ENCODE measurements around the gene LTV1.
"Not testable (repeated sequence)": the region's sequence is repeated elsewhere in the genome, so short reads cannot be mapped to it uniquely, and the experiment has no call there.

DNA sequence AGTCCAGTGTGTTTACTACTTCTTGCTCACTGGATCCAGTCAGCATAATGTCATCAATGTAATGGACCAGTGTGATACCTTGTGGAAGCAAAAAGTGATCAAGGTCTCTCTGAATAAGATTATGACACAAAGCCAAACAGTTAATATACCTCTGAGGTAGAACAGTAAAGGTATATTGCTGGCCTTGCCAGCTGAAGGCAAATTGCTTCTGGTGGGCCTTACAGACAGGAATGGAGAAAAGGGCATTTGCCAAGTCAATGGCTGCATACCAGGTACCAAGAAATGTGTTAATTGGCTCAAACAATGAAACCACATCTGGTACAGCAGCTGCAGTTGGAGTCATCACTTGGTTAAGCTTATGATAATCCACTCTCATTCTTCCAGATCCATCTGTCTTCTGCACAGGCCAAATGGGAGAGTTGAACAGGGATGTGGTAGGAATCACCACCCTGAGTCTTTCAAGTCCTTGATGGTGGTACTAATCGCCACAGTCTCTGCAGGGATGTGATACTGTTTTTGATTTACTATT is 28.1 kb downstream of the LTV1 start:
- TF ChIP-seq EZH2 (IDR thresholded peaks at IDR 0.05; ENCODE audit: low read length, unreplicated experiment), result not testable (repeated sequence)
- TF ChIP-seq, protein P1, sequence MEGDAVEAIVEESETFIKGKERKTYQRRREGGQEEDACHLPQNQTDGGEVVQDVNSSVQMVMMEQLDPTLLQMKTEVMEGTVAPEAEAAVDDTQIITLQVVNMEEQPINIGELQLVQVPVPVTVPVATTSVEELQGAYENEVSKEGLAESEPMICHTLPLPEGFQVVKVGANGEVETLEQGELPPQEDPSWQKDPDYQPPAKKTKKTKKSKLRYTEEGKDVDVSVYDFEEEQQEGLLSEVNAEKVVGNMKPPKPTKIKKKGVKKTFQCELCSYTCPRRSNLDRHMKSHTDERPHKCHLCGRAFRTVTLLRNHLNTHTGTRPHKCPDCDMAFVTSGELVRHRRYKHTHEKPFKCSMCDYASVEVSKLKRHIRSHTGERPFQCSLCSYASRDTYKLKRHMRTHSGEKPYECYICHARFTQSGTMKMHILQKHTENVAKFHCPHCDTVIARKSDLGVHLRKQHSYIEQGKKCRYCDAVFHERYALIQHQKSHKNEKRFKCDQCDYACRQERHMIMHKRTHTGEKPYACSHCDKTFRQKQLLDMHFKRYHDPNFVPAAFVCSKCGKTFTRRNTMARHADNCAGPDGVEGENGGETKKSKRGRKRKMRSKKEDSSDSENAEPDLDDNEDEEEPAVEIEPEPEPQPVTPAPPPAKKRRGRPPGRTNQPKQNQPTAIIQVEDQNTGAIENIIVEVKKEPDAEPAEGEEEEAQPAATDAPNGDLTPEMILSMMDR (conservative IDR thresholded peaks at IDR 0.05; ENCODE audit: low read depth, low read length), result not testable (repeated sequence)
